HAP-1 (cell line): ENCODE data around the gene NOG.

Experiments used
- DNase-seq, 2 experiments: peaks; one replicate each; pipeline ENCODE4 v3.0.0-alpha.2; 2016 to 2020; ENCODE audit warnings: low spot score in 2 of 2
- H3K27me3 ChIP-seq: fragments of 250-450 bp; sonication (Bioruptor Pico); 2 replicates; pipeline ENCODE4 v1.5.1; 2020; ENCODE audit warnings: low read depth, mild to moderate bottlenecking, moderate library complexity
- H3K36me3 ChIP-seq: fragments of 250-450 bp; sonication (Bioruptor Pico); replicated peaks from 2 replicates; pipeline ENCODE4 v1.5.1; 2020; ENCODE audit warnings: mild to moderate bottlenecking
- H3K4me1 ChIP-seq: fragments of 250-450 bp; sonication (Bioruptor Pico); 2 replicates; pipeline ENCODE4 v1.5.1; 2020; ENCODE audit warnings: mild to moderate bottlenecking
- H3K4me3 ChIP-seq: fragments of 250-450 bp; sonication (Bioruptor Pico); 2 replicates; pipeline ENCODE4 v1.5.1; 2020; ENCODE audit warnings: mild to moderate bottlenecking, moderate library complexity
- H3K9me3 ChIP-seq: fragments of 250-450 bp; sonication (Bioruptor Pico); 2 replicates; pipeline ENCODE4 v1.5.1; 2020; ENCODE audit warnings: mild to moderate bottlenecking, moderate library complexity
- in situ Hi-C: fragments of 300-500 bp; cut with MboI; formaldehyde crosslinking; loops from 3 replicates; pipeline ENCODE4 v1.14.3; 2020; ENCODE audit warnings: low sequenced_read_pairs, inconsistent platforms, mixed read lengths

NOG gene

DNA sequence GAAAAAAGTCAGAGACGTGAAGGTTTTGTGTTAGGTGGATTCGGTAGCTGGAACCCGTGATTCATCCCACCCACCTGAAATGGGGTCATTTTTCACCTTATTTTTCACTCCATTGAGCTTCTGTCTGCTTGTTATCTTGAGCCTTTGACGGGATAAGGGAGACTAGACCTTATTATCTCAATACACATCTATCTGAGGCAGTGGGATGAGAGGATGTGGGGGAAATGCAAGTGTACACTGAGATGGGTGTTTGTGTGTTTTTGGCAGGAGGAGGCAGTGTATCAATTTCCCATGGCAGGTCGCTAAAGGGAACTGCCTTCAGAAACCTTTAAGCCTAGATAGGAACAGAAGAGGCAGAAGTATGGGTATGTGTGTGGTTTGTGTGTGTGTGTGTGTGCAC is 6.2 kb upstream of the NOG start:
- peaks cover 4% of the 10 kb centered on the region for H3K4me1 ChIP-seq
- in situ Hi-C loops, result loop anchor here (25.0 kb wide), 1 partner anchor 350 kb away; no protein-coding TSS in a partner anchor
- H3K27me3 ChIP-seq, result no peaks in the 10 kb centered on the region
- no peak overlapping the region for H3K4me3 ChIP-seq
- DNase-seq, result no peak
- no peaks in the 10 kb centered on the region for H3K36me3 ChIP-seq
- H3K9me3 ChIP-seq, result no peaks in the 10 kb centered on the region

DNA sequence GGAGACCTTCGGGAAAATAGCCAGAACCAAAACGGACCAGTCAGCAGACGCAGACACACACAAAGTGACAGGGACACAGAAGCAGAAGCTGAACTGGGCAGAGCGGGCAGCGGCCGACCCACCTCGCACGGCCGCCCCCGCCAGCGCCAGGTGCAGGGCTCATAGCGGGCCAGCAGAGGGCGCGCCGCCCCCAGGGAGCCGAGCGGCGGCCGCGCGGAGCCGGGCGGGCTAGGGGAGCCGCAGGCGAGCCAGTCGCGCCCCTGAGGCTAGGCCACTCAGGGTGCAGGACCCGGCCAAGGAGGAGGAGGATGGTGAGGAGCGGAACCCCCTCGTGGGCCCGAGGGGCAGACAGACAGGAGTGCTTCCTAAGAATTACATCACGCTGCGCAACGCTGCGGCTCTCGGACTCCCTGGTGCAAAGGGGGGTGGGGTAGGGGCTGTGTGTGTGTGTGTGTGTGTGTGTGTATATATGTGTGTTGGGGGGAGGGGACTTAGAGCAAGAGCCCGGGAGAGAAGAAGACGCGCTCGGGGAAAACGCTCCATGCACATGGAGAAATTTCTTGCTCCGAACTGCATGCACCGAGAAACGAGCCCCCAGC is 913 bp upstream of the NOG start:
- H3K27me3 ChIP-seq, result no peaks in the 10 kb centered on the region
- H3K36me3 ChIP-seq, result no peaks in the 10 kb centered on the region
- DNase-seq, result peak; percentile 55 to 82
- in situ Hi-C loops, result loop anchor here (10.0 to 25.0 kb wide), 2 partner anchors 122 to 345 kb away; no protein-coding TSS in a partner anchor
- peak overlapping the region; percentile 63 for H3K4me3 ChIP-seq
- peaks cover 11% of the 10 kb centered on the region for H3K4me1 ChIP-seq
- H3K9me3 ChIP-seq, result no peaks in the 10 kb centered on the region

DNA sequence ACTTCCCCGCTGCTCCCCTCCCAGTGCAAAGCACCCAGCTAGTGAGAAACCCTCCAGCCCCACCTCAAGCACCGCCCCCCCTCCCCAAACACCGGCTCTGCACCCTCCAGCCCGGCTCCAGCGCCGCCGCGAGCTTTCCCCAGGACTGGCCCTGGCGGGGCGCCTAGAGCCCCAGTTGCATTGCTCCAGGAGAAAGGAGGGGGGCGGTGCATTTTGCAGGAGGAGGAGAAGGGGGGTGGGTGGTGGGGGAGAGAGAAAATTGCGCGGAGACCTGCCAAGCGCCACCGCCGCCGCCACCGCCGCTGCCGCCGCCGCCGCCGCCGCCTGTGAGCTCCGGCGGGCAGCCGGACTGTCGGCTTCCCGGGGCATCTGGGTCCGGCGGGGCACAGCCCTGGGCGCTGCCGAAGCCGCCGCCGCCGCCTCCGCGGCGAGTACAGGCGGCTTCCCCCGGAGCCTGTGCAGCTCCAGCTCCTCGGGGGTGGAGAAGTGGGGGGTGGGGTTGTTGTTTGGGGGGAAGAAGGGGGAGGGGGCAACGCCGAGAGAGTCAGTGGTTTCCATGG is 333 bp upstream of the NOG start:
- H3K36me3 ChIP-seq, result no peaks in the 10 kb centered on the region
- H3K9me3 ChIP-seq, result no peaks in the 10 kb centered on the region
- H3K4me3 ChIP-seq, result peak overlapping the region; percentile 63
- no peaks in the 10 kb centered on the region for H3K27me3 ChIP-seq
- peaks cover 16% of the 10 kb centered on the region for H3K4me1 ChIP-seq
- DNase-seq, result peak; percentile 63 to 86
- in situ Hi-C loops, result loop anchor here (10.0 to 25.0 kb wide), 2 partner anchors 122 to 344 kb away; no protein-coding TSS in a partner anchor

DNA sequence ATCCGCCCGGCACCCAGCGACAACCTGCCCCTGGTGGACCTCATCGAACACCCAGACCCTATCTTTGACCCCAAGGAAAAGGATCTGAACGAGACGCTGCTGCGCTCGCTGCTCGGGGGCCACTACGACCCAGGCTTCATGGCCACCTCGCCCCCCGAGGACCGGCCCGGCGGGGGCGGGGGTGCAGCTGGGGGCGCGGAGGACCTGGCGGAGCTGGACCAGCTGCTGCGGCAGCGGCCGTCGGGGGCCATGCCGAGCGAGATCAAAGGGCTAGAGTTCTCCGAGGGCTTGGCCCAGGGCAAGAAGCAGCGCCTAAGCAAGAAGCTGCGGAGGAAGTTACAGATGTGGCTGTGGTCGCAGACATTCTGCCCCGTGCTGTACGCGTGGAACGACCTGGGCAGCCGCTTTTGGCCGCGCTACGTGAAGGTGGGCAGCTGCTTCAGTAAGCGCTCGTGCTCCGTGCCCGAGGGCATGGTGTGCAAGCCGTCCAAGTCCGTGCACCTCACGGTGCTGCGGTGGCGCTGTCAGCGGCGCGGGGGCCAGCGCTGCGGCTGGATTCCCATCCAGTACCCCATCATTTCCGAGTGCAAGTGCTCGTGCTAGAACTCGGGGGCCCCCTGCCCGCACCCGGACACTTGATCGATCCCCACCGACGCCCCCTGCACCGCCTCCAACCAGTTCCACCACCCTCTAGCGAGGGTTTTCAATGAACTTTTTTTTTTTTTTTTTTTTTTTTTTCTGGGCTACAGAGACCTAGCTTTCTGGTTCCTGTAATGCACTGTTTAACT is 1.0 kb downstream of the NOG start:
- peaks cover 27% of the 10 kb centered on the region for H3K4me1 ChIP-seq
- H3K36me3 ChIP-seq, result no peaks in the 10 kb centered on the region
- peak; percentile 28 to 58 for DNase-seq
- in situ Hi-C loops, result loop anchor here (10.0 to 25.0 kb wide), 2 partner anchors 120 to 343 kb away; no protein-coding TSS in a partner anchor
- H3K27me3 ChIP-seq, result no peaks in the 10 kb centered on the region
- H3K4me3 ChIP-seq, result peak overlapping the region; percentile 63
- no peaks in the 10 kb centered on the region for H3K9me3 ChIP-seq

DNA sequence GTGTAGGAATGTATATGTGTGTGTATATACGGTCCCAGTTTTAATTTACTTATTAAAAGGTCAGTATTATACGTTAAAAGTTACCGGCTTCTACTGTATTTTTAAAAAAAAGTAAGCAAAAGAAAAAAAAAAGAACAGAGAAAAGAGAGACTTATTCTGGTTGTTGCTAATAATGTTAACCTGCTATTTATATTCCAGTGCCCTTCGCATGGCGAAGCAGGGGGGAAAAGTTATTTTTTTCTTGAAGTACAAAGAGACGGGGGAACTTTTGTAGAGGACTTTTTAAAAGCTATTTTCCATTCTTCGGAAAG is 1.6 kb downstream of the NOG start:
- H3K27me3 ChIP-seq, result no peaks in the 10 kb centered on the region

DNA sequence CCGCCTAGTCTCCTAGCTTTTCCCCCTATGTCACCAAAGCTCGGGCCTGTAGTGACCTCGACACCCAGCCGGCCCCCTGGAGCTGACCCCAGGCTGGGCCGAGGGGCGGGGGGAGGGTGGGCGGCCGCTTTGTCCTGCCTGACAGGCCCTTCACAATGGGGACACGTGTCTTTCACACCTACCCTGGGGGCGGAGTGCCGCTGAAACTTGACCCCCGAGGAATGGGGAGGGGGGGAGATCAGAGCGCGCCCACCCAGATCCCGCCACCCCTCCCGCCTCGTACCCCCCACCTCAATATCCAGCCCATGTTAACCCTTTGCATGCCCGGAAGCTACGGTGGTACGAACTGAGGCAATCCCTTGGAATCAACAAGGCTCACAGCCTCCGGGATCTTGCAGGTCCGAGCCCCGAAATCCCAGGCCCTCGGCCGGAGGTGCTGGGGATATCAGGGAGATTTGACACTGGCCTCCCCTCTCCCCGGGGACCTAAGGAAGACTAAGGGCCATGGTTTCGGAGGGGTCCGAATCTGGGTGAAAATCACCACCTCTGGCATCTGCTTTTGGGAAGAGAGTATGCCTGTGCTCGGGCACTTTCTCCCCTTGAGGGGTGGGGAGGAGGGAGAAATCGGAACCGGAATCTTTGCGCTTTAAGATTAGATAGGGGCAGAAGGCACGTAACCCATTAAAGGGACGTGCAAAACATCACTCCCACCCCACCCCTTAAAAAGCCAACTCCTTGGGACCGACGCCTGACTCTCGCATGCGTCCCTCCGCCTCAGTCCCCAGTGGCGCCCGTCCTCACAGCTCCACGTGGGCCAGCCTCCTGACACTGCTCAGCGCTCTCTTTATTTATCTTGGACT is 2.6 kb downstream of the NOG start:
- Histone ChIP-seq H3K27me3 (no peaks in the 10 kb centered on the region), H3K36me3 (no peaks in the 10 kb centered on the region), H3K9me3 (no peaks in the 10 kb centered on the region), H3K4me3 (peak overlapping the region; percentile 63), H3K4me1 (peaks cover 27% of the 10 kb centered on the region)
- DNase-seq, result peak; percentile 73 to 88
- in situ Hi-C loops, result loop anchor here (10.0 to 25.0 kb wide), 2 partner anchors 119 to 341 kb away; no protein-coding TSS in a partner anchor

More for the DNA sequence above, 1.6 kb downstream of the NOG start:
- Histone ChIP-seq H3K9me3 (no peaks in the 10 kb centered on the region), H3K36me3 (no peaks in the 10 kb centered on the region), H3K4me1 (peaks cover 27% of the 10 kb centered on the region), H3K4me3 (peak overlapping the region; percentile 63)
- in situ Hi-C loops, result loop anchor here (10.0 to 25.0 kb wide), 2 partner anchors 120 to 342 kb away; no protein-coding TSS in a partner anchor
- peak in 1 of 2 experiments; percentile 5 for DNase-seq

DNA sequence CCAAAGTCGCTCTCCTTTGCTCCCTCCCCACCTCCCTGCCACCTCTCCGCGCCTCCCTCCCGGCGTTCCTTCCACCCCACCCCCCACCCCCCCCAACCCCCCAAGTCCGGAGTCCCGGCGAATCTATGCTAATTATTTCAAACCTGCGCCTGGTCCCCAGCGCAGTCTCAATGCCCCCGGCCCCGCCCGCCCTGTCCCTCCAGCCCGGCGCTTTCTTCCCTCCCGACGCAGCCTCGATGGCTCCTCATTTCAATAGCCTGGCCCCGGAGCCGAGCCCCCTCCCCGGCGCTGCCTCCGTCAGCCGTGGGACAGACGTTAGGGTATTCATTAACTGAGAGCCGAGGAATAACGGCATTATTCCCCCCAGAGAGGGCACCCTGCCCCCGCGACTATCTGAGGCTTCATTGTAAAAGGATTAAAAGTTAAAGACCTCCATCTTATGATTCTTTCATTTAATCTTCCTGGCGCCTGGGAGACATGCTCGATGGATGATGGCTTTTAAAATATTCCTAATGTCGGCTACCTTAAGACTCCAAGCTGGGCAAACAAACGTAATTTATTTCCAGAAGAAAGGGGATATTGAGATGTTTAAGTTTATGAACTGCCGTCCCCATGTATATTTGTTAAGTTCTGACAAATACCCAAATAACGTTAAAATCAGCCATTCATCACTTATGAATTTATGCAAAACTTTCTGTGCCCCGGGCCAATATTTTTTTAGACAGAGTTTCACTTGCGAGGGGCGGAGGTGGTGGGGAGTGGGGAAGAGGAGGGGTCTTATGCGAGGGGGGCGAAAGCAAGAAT is 3.4 kb downstream of the NOG start:
- Histone ChIP-seq H3K36me3 (no peaks in the 10 kb centered on the region), H3K4me1 (peaks cover 35% of the 10 kb centered on the region), H3K4me3 (peak overlapping the region; percentile 63), H3K9me3 (no peaks in the 10 kb centered on the region), H3K27me3 (no peaks in the 10 kb centered on the region)
- in situ Hi-C loops, result loop anchor here (10.0 to 25.0 kb wide), 2 partner anchors 118 to 340 kb away; no protein-coding TSS in a partner anchor
- peak; percentile 88 for DNase-seq

DNA sequence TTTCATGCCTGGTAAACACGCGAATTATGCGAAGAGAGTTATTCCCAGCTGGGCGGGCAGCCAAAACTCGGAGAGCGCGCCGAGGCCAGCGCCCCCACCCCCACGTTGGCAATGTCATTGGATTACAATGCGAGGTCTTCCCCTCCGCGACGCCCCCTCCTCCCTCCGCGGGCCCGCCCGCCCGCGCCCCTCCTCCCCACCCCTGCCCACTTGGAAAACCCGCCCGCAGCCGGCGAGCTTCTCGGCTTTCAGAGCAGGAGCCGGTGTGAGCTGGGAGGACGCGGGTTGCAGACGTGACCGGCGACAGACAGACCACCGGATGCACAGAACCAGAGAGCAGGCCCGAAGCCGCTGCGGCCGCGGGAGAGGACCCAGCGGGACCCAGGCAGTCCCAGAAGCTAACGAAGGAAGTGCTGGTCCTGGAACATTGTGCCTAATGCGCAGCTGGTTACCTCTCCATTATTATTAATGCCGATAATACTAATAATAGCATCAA is 4.0 kb downstream of the NOG start:
- Histone ChIP-seq H3K4me1 (peaks cover 35% of the 10 kb centered on the region), H3K27me3 (no peaks in the 10 kb centered on the region)
- DNase-seq, result peak; percentile 84 to 90

DNA sequence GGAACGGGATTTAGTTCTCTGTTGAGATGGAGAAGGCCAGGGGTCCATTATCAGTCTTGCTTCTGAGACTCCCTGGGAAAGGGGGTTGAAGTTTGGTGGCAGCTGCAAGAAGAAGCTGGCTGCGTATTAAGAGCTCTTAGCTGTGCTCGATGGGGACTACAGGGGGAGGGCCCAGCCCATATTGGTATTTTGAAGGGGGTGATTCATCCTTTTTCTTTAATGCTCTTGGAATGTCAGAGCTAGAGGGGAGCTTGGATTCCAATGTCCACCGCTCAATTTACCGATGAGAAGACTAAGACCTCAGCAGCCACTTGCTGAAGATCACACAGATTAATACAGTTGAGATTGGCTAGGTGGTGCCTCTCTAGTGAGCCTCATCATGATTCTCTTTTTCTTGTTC is 5.0 kb downstream of the NOG start:
- in situ Hi-C loops, result loop anchor here (10.0 to 25.0 kb wide), 2 partner anchors 116 to 339 kb away; no protein-coding TSS in a partner anchor

More for the DNA sequence above, 4.0 kb downstream of the NOG start:
- Histone ChIP-seq H3K4me3 (peak overlapping the region; percentile 23), H3K36me3 (no peaks in the 10 kb centered on the region), H3K9me3 (no peaks in the 10 kb centered on the region)
- in situ Hi-C loops, result loop anchor here (10.0 to 25.0 kb wide), 2 partner anchors 117 to 340 kb away; no protein-coding TSS in a partner anchor

DNA sequence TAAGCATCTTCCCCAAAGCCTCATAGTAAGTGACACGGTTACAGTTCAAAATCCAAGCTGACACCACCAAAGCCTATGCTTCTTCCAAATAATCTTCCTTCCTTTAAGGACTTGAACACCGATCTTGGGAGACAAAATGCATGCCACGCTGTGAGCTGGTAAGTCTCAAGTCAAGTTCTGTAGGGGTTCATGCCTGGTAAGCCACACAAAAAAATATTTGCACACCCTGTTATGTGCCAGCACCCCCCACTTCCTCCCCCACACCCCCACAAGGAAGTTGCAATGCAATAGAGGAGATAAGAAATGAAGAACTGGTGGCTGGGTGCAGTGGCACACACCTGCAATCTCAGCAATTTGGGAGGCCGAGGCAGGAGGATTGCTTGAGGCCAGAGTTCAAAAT is 5.6 kb downstream of the NOG start:
- Histone ChIP-seq H3K27me3 (no peaks in the 10 kb centered on the region), H3K4me3 (no peak overlapping the region), H3K9me3 (no peaks in the 10 kb centered on the region), H3K4me1 (peaks cover 35% of the 10 kb centered on the region), H3K36me3 (no peaks in the 10 kb centered on the region)
- in situ Hi-C loops, result loop anchor here (10.0 to 25.0 kb wide), 2 partner anchors 116 to 338 kb away; no protein-coding TSS in a partner anchor
- DNase-seq, result no peak

More for the DNA sequence above, 5.0 kb downstream of the NOG start:
- H3K4me3 ChIP-seq, result no peak overlapping the region
- H3K9me3 ChIP-seq, result no peaks in the 10 kb centered on the region
- H3K36me3 ChIP-seq, result no peaks in the 10 kb centered on the region
- DNase-seq, result peak; percentile 41 to 43
- H3K4me1 ChIP-seq, result peaks cover 35% of the 10 kb centered on the region
- no peaks in the 10 kb centered on the region for H3K27me3 ChIP-seq

DNA sequence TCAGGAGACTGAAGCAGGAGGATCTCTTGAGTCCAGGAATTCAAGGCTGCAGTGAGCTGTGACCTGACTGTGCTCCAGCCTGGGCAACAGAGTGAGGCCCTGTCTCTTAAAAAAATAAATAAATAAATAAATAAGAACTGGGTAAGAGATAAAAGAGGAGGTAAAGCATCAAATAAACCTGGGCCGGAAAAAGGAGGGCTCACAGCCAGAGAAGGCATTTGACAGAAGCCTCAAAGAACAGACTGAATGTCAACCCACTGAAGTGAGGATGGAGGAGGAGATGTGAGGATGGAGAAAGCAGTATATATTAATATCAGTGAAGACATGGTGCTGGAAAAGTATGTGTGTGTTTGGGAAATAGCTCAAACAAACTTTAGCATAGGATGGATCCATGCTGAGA is 6.1 kb downstream of the NOG start:
- Histone ChIP-seq H3K4me3 (no peak overlapping the region), H3K36me3 (no peaks in the 10 kb centered on the region), H3K9me3 (no peaks in the 10 kb centered on the region), H3K27me3 (no peaks in the 10 kb centered on the region), H3K4me1 (peaks cover 35% of the 10 kb centered on the region)
- no peak for DNase-seq
- in situ Hi-C loops, result loop anchor here (10.0 to 25.0 kb wide), 2 partner anchors 115 to 338 kb away; no protein-coding TSS in a partner anchor

DNA sequence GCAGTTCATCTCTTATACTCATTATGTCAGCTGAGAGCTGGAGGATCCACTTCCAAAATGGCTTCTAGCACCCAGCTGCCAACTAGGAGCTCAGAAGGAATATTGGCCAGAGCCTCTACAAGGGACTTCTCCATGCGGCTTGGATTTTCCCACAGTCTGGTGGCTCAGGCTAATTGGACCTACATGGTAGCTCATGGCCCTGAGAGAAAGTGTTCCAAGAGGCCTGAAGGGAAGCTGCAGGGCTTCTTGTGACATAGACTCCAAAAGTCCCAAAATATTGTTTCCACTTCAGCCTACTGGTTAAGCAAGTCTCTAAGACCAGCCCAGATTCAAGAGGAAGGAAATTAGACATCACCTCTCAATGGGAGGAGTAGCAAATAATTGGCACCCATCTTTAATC is 6.8 kb downstream of the NOG start:
- H3K4me3 ChIP-seq, result no peak overlapping the region
- H3K36me3 ChIP-seq, result no peaks in the 10 kb centered on the region
- peaks cover 35% of the 10 kb centered on the region for H3K4me1 ChIP-seq
- no peaks in the 10 kb centered on the region for H3K9me3 ChIP-seq
- in situ Hi-C loops, result no loop called here
- DNase-seq, result no peak
- H3K27me3 ChIP-seq, result no peaks in the 10 kb centered on the region
